K562 (cell line): ENCODE results near the gene ATG7. TPM values are rescaled to one million over a fixed set of nuclear protein-coding genes. Genes with fewer than 3 reads are reported as not detected.

Source experiments
- ATAC-seq: fragments of 200-7000 bp; cut with Tn5 transposase; 3 replicates; pipeline ENCODE4 v1.9.1; 2020; ENCODE audit warnings: moderate library complexity
- BruUV-seq: library from RNA; stranded (reverse); fragments of 400-500 nt; replicated peaks from 2 replicates; lab custom pipeline; 2021; lab: Mats Ljungman, UMichigan
- CTCF ChIA-PET: fragments of 300-600 bp; formaldehyde crosslinking; extraction: SDS; loops from one replicate; lab custom pipeline; 2021; ENCODE audit warnings: low intra/inter-chr PET ratio; lab: Yijun Ruan, JAX
- POLR2A ChIA-PET: fragments of 300-600, 350-650 bp; sonication (Branson Sonifier 250); formaldehyde crosslinking; extraction: SDS; loops from one replicate; lab custom pipeline; 2021; ENCODE audit warnings: antibody characterized with exemption, inconsistent platforms; lab: Yijun Ruan, JAX
- DNase-seq, 4 experiments: peaks; one replicate each; pipeline versions ENCODE4 v3.0.0 to v3.0.0-alpha.2; 2011 to 2018; ENCODE audit warnings: low spot score in 3 of 4, mixed read lengths in 3 of 4; ENCODE audit errors: extremely low read depth in 1 of 4
- FAIRE-seq: peaks from 2 replicates; lab custom pipeline; 2011; peaks lifted over from hg19 to GRCh38; lab: Jason Lieb, UNC
- H2AFZ ChIP-seq: 2 replicates; pipeline ENCODE4 v1.6.0; 2011; ENCODE audit warnings: low read depth, low read length, control low read depth, inconsistent platforms
- H3K27ac ChIP-seq: fragments of 200-600 bp; 3 replicates; pipeline ENCODE4 v1.8.0; 2011; ENCODE audit warnings: low read depth, mild to moderate bottlenecking, control low read depth, inconsistent platforms, low read length, moderate library complexity, mixed read lengths; ENCODE audit errors: extremely low read depth
- H3K27me3 ChIP-seq, 2 experiments: fragments of 300-600 bp in 1 of 2; 2 replicates in 1 of 2; 3 replicates in 1 of 2; pipeline versions ENCODE4 v1.6.0 to v1.8.0; 2011; ENCODE audit warnings: inconsistent platforms in 2 of 2, low read length in 2 of 2, mild to moderate bottlenecking in 1 of 2, mixed read lengths in 1 of 2, moderate library complexity in 1 of 2; ENCODE audit not compliant: control insufficient read depth in 2 of 2, insufficient read depth in 2 of 2
- H3K36me3 ChIP-seq: fragments of 300-600 bp; 3 replicates; pipeline ENCODE4 v1.8.0; 2011; ENCODE audit warnings: mild to moderate bottlenecking, low read length, inconsistent platforms; ENCODE audit not compliant: control insufficient read depth, insufficient read depth
- H3K4me1 ChIP-seq, 2 experiments: fragments of 200-600 bp in 1 of 2; replicated peaks in 1 of 2; 2 replicates in 1 of 2; 3 replicates in 1 of 2; pipeline versions ENCODE4 v1.5.1 to v1.8.0; 2011; ENCODE audit warnings: inconsistent platforms in 2 of 2, low read length in 2 of 2, mild to moderate bottlenecking in 1 of 2, mixed read lengths in 1 of 2, moderate library complexity in 1 of 2; ENCODE audit not compliant: control insufficient read depth in 2 of 2, insufficient read depth in 2 of 2
- H3K4me2 ChIP-seq: 2 replicates; pipeline ENCODE4 v1.6.1; 2011; ENCODE audit warnings: low read length, control low read depth, inconsistent platforms, mixed read lengths; ENCODE audit not compliant: insufficient read depth
- H3K4me3 ChIP-seq: fragments of 200-600 bp; sonication (generic), shearing (Covaris generic); 2 replicates; pipeline ENCODE4 v1.5.1; 2016; ENCODE audit warnings: control low read depth, inconsistent platforms
- H3K79me2 ChIP-seq: fragments of 200-600 bp; 3 replicates; pipeline ENCODE4 v1.8.0; 2011; ENCODE audit warnings: low read length, inconsistent platforms; ENCODE audit not compliant: control insufficient read depth, insufficient read depth
- H3K9ac ChIP-seq, 2 experiments: 2 replicates each; pipeline versions ENCODE4 v1.6.0 to v1.6.1; 2011; ENCODE audit warnings: low read depth in 2 of 2, low read length in 2 of 2, control low read depth in 1 of 2, inconsistent platforms in 1 of 2, mild to moderate bottlenecking in 1 of 2, mixed read lengths in 1 of 2; ENCODE audit not compliant: insufficient read depth in 1 of 2
- H3K9me1 ChIP-seq: one replicate; pipeline ENCODE4 v1.6.0; 2011; ENCODE audit warnings: inconsistent platforms, mild to moderate bottlenecking, low read length, moderate library complexity; ENCODE audit not compliant: control insufficient read depth, insufficient read depth
- H3K9me3 ChIP-seq: replicated peaks from 2 replicates; pipeline ENCODE4 v1.5.1; 2011; ENCODE audit warnings: low read depth, low read length, inconsistent platforms; ENCODE audit not compliant: control insufficient read depth, insufficient read depth
- H4K20me1 ChIP-seq: replicated peaks from 2 replicates; pipeline ENCODE4 v1.6.1; 2011; ENCODE audit warnings: low read length, inconsistent platforms, mixed read lengths; ENCODE audit not compliant: control insufficient read depth, insufficient read depth
- DACH1 ChIP-seq: fragments of 450-650 bp; IDR thresholded peaks from 2 replicates; pipeline ENCODE4 v1.6.1; 2018; ENCODE audit not compliant: partially characterized antibody
- MCM3 ChIP-seq: fragments of 450-650 bp; IDR thresholded peaks from 2 replicates; pipeline ENCODE4 v1.6.1; 2016
- MEIS2 ChIP-seq: fragments of 450-650 bp; IDR thresholded peaks from 2 replicates; pipeline ENCODE4 v1.6.1; 2014; ENCODE audit warnings: mild to moderate bottlenecking; ENCODE audit not compliant: partially characterized antibody
- PHTF2 ChIP-seq: fragments of 250-450 bp; sonication (Bioruptor Pico); IDR thresholded peaks from 2 replicates; pipeline ENCODE4 v1.5.0; 2021; ENCODE audit warnings: mild to moderate bottlenecking
- RB1 ChIP-seq: fragments of 450-650 bp; IDR thresholded peaks from 2 replicates; pipeline ENCODE4 v1.6.1; 2017; ENCODE audit warnings: low read depth, mild to moderate bottlenecking
- RBM25 ChIP-seq: fragments of 200-400 bp; formaldehyde crosslinking; IDR thresholded peaks from 2 replicates; pipeline ENCODE4 v1.6.1; 2018; ENCODE audit warnings: low read length, low read depth, moderate library complexity; ENCODE audit not compliant: severe bottlenecking
- SMARCA5 ChIP-seq: fragments of 450-650 bp; IDR thresholded peaks from 2 replicates; pipeline ENCODE4 v1.6.1; 2016
- SRSF7 ChIP-seq: fragments of 200-400 bp; formaldehyde crosslinking; optimal IDR thresholded peaks from 2 replicates; pipeline ENCODE3; 2017; ENCODE audit warnings: mild to moderate bottlenecking, low read depth, low read length
- ZNF174 ChIP-seq: fragments of 250-450 bp; sonication (Bioruptor Pico); IDR thresholded peaks from 2 replicates; pipeline ENCODE4 v1.4.0; 2020; ENCODE audit warnings: mild to moderate bottlenecking
- ZNF239 ChIP-seq: fragments of 250-450 bp; sonication (Bioruptor Pico); IDR thresholded peaks from 2 replicates; pipeline ENCODE4 v1.4.0; 2020; ENCODE audit warnings: mild to moderate bottlenecking
- ZNF253 ChIP-seq: fragments of 250-450 bp; sonication (Bioruptor Pico); conservative IDR thresholded peaks from 2 replicates; pipeline ENCODE4 v1.6.1; 2021; ENCODE audit warnings: mild to moderate bottlenecking
- WGBS: fragments of 100-300 bp; shearing (Covaris generic); methylation state at CpG from one replicate; pipeline ENCODE4 v1.1.6; 2016; ENCODE audit warnings: low coverage, mixed read lengths; ENCODE audit not compliant: insufficient coverage; ENCODE audit errors: missing lambda C conversion rate; 5-methylcytosine and 5-hydroxymethylcytosine counted together
- in situ Hi-C: fragments of 300-500 bp; cut with MboI; formaldehyde crosslinking; loops from 4 replicates; pipeline ENCODE4 v1.15.0; 2018; ENCODE audit warnings: inconsistent platforms, mixed read lengths
- intact Hi-C: fragments of 100-400 bp; cut with micrococcal nuclease; formaldehyde crosslinking; loops from 2 replicates; pipeline ENCODE4 v1.14.2; 2022
- polyA plus RNA-seq, 8 experiments: library from polyadenylated mRNA; depleted of rRNA in 4 of 8; stranded (reverse) in 5 of 8; unstranded in 3 of 8; fragments of >200 nt; fragmentation: Nextera tagmentation in 2 of 8; fragmentation: Illumina TruSeq in 1 of 8; extraction: Ambion mirVana in 2 of 8; extraction: Trizol in 1 of 8; gene quantifications; 2 replicates each; pipeline versions ENCODE4 v1.2.1 to v1.2.3, GENCODE V29; 2011 to 2014; ENCODE audit warnings: inconsistent platforms in 1 of 8, missing spikeins in 1 of 8
- total RNA-seq, 7 experiments: library from RNA; depleted of rRNA in 6 of 7; stranded (reverse); fragments of >200 nt in 6 of 7; fragmentation: Illumina TruSeq in 2 of 7; extraction: Trizol in 2 of 7; gene quantifications; 2 replicates each; pipeline versions ENCODE4 v1.2.1 to v1.2.3, GENCODE V29; 2011 to 2021; ENCODE audit warnings: low replicate concordance in 1 of 7
- TF ChIP-seq, protein P1 (sequence below), 2 experiments: fragments of 450-650 bp; formaldehyde crosslinking in 1 of 2; IDR thresholded peaks; 2 replicates each; pipeline versions ENCODE4 v1.4.0 to v1.6.1; 2014 to 2020; ENCODE audit warnings: mild to moderate bottlenecking in 2 of 2, borderline replicate concordance in 1 of 2, low read depth in 1 of 2
- TF ChIP-seq, protein P2 (sequence below): IDR thresholded peaks from 2 replicates; pipeline ENCODE4 v1.6.1; 2011; ENCODE audit not compliant: insufficient read length; ENCODE audit errors: extremely low read depth

ATG7 gene
- total and polyA plus RNA-seq, 9 of the 15 experiments (the other 6 are each of a cell fraction or from before 2014, with no cell fraction given), result 18.3 to 45.3 (median 33.6) TPM

DNA sequence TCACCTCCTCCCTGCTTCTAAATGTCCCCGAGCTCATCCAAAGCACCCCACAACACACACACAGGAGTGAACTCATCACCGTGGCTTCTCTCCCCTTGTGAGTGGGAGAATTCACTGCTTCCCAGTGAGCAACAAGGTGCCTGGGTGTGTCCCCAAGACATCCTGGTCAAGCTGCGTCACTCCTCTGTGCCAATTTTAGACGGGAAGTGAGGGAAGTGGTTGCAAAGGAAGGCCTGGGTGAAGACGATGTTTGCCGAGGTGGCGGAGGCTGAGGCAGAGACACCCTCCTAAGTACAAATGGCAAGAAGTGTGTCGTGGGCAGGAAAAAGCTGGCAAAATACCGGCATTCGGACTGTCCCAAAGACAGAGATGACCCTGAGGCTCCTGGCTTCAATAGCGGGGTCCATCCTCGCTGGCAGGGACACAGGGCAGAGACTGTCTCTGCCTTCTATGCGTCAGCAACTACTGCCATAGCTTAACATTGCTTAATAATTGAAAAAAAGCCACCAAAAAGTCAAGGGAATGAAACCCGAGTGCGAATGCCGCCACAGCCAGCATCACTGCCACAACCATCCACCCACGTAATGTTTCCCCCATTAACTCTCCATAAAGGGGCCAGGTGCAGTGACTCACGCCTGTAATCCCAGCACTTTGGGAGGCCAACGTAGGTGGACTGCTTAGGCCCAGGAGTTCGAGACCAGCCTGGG is 298.7 kb downstream of the ATG7 start:
- in situ Hi-C loops (no loop called here), intact Hi-C loops (no loop called here)
- no peak overlapping the region for H3K4me2 ChIP-seq
- TF ChIP-seq, protein P1, sequence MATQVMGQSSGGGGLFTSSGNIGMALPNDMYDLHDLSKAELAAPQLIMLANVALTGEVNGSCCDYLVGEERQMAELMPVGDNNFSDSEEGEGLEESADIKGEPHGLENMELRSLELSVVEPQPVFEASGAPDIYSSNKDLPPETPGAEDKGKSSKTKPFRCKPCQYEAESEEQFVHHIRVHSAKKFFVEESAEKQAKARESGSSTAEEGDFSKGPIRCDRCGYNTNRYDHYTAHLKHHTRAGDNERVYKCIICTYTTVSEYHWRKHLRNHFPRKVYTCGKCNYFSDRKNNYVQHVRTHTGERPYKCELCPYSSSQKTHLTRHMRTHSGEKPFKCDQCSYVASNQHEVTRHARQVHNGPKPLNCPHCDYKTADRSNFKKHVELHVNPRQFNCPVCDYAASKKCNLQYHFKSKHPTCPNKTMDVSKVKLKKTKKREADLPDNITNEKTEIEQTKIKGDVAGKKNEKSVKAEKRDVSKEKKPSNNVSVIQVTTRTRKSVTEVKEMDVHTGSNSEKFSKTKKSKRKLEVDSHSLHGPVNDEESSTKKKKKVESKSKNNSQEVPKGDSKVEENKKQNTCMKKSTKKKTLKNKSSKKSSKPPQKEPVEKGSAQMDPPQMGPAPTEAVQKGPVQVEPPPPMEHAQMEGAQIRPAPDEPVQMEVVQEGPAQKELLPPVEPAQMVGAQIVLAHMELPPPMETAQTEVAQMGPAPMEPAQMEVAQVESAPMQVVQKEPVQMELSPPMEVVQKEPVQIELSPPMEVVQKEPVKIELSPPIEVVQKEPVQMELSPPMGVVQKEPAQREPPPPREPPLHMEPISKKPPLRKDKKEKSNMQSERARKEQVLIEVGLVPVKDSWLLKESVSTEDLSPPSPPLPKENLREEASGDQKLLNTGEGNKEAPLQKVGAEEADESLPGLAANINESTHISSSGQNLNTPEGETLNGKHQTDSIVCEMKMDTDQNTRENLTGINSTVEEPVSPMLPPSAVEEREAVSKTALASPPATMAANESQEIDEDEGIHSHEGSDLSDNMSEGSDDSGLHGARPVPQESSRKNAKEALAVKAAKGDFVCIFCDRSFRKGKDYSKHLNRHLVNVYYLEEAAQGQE (IDR thresholded peaks at IDR 0.05; ENCODE audit: borderline replicate concordance), result no peak
- TF ChIP-seq, protein P1 (CRISPR knock-in tag; IDR thresholded peaks at IDR 0.05; ENCODE audit: low read depth), result no peak
- TF ChIP-seq SMARCA5, result no peak
- no peak for TF ChIP-seq SRSF7
- no peak for TF ChIP-seq PHTF2
- no peak for TF ChIP-seq DACH1
- TF ChIP-seq, protein P2, sequence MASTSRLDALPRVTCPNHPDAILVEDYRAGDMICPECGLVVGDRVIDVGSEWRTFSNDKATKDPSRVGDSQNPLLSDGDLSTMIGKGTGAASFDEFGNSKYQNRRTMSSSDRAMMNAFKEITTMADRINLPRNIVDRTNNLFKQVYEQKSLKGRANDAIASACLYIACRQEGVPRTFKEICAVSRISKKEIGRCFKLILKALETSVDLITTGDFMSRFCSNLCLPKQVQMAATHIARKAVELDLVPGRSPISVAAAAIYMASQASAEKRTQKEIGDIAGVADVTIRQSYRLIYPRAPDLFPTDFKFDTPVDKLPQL, result no peak
- no peak for TF ChIP-seq RBM25
- no peak for TF ChIP-seq RB1
- TF ChIP-seq MCM3, result no peak
- TF ChIP-seq ZNF253 (CRISPR knock-in tag), result no peak
- no peak for TF ChIP-seq MEIS2
- no peak for TF ChIP-seq ZNF239 (CRISPR knock-in tag)
- TF ChIP-seq ZNF174, result no peak
- ChIA-PET POLR2A (interaction anchor here (0.7 kb wide), 2 partner anchors 16 to 91 kb away, joined by 3 read pairs; no protein-coding TSS in a partner anchor), CTCF (no interaction called here)
- peaks cover 0 to 4% of the 10 kb centered on the region in 2 experiments; a peak in 3 of 5 replicates for H3K4me1 ChIP-seq
- no peak overlapping the region for H3K27ac ChIP-seq
- H3K36me3 ChIP-seq, result no peaks in the 10 kb centered on the region; the same call in 2 of the 3 replicates
- H3K9ac ChIP-seq, result no peak overlapping the region
- H3K9me3 ChIP-seq, result no peaks in the 10 kb centered on the region
- H4K20me1 ChIP-seq, result peaks cover 23% of the 10 kb centered on the region
- no peak for DNase-seq
- H3K9me1 ChIP-seq, result no peaks in the 10 kb centered on the region
- 41% methylated on average over 20 of the region's 20 CpGs for WGBS
- no peak for FAIRE-seq
- no peak for ATAC-seq
- peaks cover 0 to 23% of the 10 kb centered on the region in 2 experiments; a peak in 3 of 5 replicates for H3K27me3 ChIP-seq
- no peaks in the 10 kb centered on the region for H3K79me2 ChIP-seq
- no peak overlapping the region for H3K4me3 ChIP-seq
- BruUV-seq, result no TSS peak
- H2AFZ ChIP-seq, result no peak overlapping the region
